SK-N-SH treated with all-trans-retinoic acid at 6 μM for 48 hours (cell line): Measurements from ENCODE around the gene NOL3.

Experiments
- GLIS3 ChIP-seq: fragments of 250-450 bp; sonication (Bioruptor Pico); IDR thresholded peaks from 2 replicates; pipeline ENCODE4 v1.5.0; 2020; ENCODE audit warnings: mild to moderate bottlenecking, moderate library complexity
- RARB ChIP-seq: fragments of 250-450 bp; sonication (Bioruptor Pico); IDR thresholded peaks from 2 replicates; pipeline ENCODE4 v1.8.0; 2021; ENCODE audit warnings: mild to moderate bottlenecking, moderate library complexity
- TCF4 ChIP-seq: fragments of 250-450 bp; sonication (Bioruptor Pico); IDR thresholded peaks from 2 replicates; pipeline ENCODE4 v1.8.0; 2021; ENCODE audit warnings: mild to moderate bottlenecking, moderate library complexity, borderline replicate concordance
- ZFP3 ChIP-seq: fragments of 250-450 bp; sonication (Bioruptor Pico); IDR thresholded peaks from 2 replicates; pipeline ENCODE4 v1.5.0; 2020; ENCODE audit warnings: mild to moderate bottlenecking, moderate library complexity
- ZFP30 ChIP-seq: fragments of 450-650 bp; formaldehyde crosslinking; IDR thresholded peaks from 2 replicates; pipeline ENCODE4 v1.5.0; 2022; ENCODE audit warnings: mild to moderate bottlenecking, moderate library complexity
- TF ChIP-seq, protein P1 (sequence below): fragments of 250-450 bp; sonication (Bioruptor Pico); IDR thresholded peaks from 2 replicates; pipeline ENCODE4 v1.5.1; 2020; ENCODE audit warnings: low read depth, mild to moderate bottlenecking, moderate library complexity

DNA sequence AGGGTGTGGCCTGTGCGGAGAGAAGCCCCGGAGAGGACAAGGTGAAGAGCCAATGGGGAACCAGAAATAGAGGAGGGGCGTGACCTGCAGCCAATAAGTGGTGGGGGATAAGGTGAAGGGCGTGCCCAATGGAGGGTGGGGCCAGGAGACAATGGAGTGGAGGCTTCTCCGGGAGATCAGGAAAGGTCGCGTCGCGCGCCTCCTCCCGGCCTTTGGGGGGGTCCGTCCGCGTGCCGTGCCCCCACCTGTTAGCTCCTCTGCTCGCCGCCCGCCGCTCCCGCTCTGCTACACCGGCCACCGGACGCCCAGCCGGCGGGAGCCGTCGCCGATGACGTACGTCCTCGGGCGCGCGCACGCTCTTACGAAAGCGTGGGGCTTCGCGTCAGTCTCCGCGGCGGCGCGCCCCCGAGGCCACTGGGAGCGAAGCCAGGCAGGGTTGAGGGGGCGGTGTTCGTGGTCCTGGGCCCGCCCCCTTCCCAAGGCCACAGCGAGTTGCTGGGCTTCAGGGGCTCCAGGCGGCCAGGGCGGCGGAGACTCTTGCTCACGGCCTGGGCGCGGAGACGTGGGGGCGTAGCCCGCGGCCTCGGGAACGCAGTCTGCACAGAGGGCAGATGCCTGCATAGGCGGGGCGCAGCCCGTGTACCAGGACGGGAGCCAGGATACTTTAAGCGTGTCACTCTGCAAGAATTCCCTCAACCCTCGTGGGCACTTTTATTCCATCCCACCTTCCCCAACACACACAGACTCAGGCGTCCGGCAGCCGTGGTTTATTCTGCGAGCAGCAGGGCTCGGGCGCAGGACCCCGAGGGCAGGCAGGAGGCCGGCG lies 13.5 kb downstream of the NOL3 start, which contains the start of gene MATCAP1:
- no peak for TF ChIP-seq ZFP3 (CRISPR knock-in tag)
- no peak for TF ChIP-seq ZFP30 (CRISPR knock-in tag)
- TF ChIP-seq TCF4 (CRISPR knock-in tag): no peak
- no peak for TF ChIP-seq GLIS3 (CRISPR knock-in tag)
- TF ChIP-seq, protein P1, sequence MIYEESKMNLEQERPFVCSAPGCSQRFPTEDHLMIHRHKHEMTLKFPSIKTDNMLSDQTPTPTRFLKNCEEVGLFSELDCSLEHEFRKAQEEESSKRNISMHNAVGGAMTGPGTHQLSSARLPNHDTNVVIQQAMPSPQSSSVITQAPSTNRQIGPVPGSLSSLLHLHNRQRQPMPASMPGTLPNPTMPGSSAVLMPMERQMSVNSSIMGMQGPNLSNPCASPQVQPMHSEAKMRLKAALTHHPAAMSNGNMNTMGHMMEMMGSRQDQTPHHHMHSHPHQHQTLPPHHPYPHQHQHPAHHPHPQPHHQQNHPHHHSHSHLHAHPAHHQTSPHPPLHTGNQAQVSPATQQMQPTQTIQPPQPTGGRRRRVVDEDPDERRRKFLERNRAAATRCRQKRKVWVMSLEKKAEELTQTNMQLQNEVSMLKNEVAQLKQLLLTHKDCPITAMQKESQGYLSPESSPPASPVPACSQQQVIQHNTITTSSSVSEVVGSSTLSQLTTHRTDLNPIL (CRISPR knock-in tag): no peak
- no peak for TF ChIP-seq RARB (CRISPR knock-in tag)
